Stimulated activated naive CD8-positive, alpha-beta T cell treated with anti-CD3 and anti-CD28 coated beads, Interleukin-15, Interleukin-2, amounts not matched to agents 100 U/mL and 50 U/mL, for 24 hours (primary cell): ENCODE measurements around the gene SAP30L.

Source experiments
- ATAC-seq: fragments of 150-1000 bp; cut with Tn5 transposase; one replicate; pipeline ENCODE4 v1.10.0; 2021
- DNase-seq: peaks from one replicate; pipeline ENCODE4 v3.0.0; 2021

SAP30L gene

GRCh38 chr5:154445422-154446194, at the start of gene SAP30L:
Gene SAP30L (plus strand): TSS chr5:154445997. CDS start chr5:154446605, 608 bp downstream.
- ATAC-seq (peak; percentile 97), DNase-seq (peak; percentile 95)

- ATAC-seq (no peak), DNase-seq (no peak)
Observed at GRCh38 chr5:154396128-154396527, 49.7 kb upstream of the SAP30L start.

GRCh38 chr5:154397652-154398406, 48.0 kb upstream of the SAP30L start:
- DNase-seq, result no peak
- no peak for ATAC-seq

- ATAC-seq, result no peak
Observed at GRCh38 chr5:154400678-154401077, 45.1 kb upstream of the SAP30L start.

DNA sequence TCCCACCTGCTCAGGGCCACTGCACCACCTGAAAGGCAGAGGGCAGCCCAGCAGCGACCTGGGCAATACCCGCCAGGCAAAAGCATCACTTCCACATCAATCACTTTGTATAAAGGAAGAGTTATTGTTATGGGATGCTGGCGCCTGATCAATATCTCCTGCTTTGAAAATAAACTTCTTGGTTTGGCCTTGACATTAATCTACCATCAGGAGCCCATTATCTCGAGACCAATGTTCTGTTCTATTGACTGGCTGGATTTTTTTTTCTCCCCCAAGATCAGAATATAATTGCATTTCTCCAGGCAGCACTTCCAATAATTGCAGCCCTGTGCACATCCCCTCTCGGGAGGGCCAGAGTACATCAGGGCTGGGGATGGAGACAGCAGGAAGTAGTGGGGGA, 44.4 kb upstream of the SAP30L start:
- ATAC-seq, result no peak

More at GRCh38 chr5:154400678-154401077, 45.1 kb upstream of the SAP30L start:
- DNase-seq, result no peak

DNA sequence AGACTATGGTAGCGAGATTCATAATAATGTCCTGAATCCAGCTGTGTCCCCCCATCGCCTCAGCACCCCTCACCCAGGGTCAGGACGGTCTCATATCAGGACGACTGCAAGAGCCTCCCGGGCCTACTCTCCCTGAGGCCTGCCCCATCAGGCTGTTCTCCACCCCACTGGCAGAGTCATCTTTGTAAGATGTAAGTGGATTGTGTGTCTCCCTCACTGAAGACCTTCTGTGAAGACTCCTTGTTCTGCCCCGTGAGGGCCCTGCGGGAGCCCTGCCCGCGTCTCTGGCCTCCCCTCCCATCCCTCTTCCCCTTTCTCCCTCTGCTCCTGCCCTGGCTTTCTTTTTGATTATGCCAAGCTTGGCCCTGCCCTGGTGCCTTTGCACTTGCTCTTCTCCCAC, 43.9 kb upstream of the SAP30L start:
- ATAC-seq (no peak), DNase-seq (no peak)

More for the DNA sequence above, 44.4 kb upstream of the SAP30L start:
- DNase-seq, result no peak

- DNase-seq, result no peak
- ATAC-seq, result no peak
Observed at GRCh38 chr5:154402611-154403010, 43.2 kb upstream of the SAP30L start.

DNA sequence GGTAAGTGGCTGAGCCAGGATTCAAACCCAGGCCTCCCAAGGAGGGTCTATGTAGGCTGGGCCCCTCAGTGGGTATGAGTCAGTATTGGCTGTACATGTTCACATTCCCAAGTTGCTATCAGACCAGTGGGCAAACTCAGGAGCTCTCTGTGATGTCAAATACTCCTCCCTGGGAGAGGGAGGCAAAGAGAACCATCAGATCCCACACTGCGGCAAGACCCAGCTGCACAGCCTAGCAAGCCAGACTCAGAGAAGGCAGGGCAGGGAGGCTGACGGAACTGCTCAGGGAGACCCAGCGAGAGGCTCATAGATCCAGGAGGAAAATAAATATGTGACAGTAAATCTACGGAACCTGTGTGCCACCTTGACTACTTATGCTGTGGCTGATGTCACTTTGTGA, 42.6 kb upstream of the SAP30L start:
- DNase-seq (no peak), ATAC-seq (no peak)

DNA sequence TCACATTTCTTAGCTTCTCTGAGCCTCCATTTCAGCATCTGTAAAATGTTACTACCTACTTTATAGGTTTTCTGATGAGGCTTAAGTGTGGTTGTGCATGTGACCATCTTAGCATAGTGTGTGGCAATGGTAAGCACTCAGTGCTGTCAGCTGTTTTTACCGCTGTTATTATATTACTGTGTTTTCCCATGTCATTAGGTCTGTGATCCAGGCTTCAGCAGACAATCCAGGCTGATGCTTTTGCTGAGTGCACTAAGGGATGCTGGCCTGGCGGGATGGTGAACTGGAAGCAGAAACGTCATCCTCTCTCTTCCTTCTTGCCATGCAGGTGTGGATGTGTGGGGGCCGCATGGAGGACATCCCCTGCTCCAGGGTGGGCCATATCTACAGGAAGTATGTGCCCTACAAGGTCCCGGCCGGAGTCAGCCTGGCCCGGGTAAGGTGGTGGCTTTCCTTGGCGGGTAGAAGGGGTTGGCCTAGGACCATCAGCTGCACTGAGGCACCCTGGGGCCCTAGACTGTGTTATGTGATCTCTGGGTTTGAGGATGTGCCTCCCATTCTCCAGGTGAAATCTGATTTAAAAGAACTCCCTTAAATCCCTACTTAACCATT, 41.9 kb upstream of the SAP30L start:
- no peak for ATAC-seq
- no peak for DNase-seq

- peak; percentile 82 for DNase-seq
- peak; percentile 96 for ATAC-seq
Observed at GRCh38 chr5:154405078-154405792, 40.6 kb upstream of the SAP30L start.

DNA sequence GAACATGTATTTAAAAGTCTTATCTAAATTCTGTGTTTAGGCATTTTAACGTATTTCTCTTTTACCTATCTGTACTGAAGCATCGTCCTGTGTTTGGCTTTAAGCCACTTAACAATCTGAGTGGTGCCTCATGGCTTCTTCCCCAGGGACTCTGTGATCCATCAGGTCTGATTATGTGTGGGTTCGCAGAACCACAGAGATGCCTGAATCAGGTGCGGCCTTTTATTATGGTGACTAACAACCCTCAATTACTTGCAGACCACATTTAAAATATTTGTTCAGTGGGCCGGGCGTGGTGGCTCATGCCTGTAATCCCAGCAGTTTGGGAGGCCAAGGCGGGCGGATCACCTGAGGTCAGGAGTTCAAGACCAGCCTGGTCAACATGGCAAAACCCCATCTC, 39.6 kb upstream of the SAP30L start:
- ATAC-seq (no peak), DNase-seq (no peak)

- DNase-seq, result no peak
- no peak for ATAC-seq
Observed at GRCh38 chr5:154406826-154407225, 39.0 kb upstream of the SAP30L start.

GRCh38 chr5:154408811-154409210, 37.0 kb upstream of the SAP30L start:
- DNase-seq (no peak), ATAC-seq (no peak)

DNA sequence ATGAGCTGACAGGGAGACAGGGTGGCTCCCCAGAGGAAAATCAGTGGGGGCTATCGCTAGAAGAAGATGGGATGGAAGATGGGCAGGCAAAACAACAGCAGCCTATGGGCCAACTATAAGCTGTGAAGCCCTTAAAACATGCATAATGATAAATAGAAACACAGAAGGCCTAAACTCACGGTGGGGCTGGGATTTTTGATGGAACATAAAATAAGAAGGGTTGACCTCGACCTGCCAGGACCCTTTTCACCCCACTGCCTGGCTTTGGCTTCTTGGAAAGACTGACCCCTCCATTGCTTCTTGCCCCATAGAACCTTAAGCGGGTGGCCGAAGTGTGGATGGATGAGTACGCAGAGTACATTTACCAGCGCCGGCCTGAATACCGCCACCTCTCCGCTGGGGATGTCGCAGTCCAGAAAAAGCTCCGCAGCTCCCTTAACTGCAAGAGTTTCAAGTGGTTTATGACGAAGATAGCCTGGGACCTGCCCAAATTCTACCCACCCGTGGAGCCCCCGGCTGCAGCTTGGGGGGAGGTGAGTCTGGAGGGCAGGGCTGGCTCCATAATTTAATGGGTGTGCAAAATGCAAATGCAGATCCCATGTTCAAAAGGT, 36.5 kb upstream of the SAP30L start:
- ATAC-seq (no peak), DNase-seq (no peak)

- no peak for ATAC-seq
- DNase-seq, result no peak
Observed at GRCh38 chr5:154410008-154410407, 35.8 kb upstream of the SAP30L start.

DNA sequence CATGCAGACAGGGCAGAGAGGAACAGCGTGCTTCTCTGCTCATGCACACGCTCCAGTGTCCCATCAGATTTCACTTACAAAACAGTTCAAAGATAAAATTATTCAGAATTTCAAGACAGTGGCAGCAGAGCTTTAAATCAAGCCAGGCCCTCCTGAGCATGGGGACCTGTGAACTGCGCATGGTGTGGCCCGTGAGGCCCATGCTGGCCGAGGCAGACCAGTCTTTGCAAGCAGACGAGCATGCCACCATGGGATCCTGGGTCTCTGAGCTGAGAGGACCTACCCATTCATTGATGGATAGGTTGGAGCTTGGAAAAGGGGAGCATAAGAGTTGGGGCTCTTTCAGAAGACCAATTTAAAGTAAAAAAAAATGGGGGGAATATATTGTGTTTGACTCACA, 35.0 kb upstream of the SAP30L start:
- ATAC-seq (no peak), DNase-seq (no peak)

GRCh38 chr5:154411338-154411737, 34.5 kb upstream of the SAP30L start:
- DNase-seq (no peak), ATAC-seq (no peak)

DNA sequence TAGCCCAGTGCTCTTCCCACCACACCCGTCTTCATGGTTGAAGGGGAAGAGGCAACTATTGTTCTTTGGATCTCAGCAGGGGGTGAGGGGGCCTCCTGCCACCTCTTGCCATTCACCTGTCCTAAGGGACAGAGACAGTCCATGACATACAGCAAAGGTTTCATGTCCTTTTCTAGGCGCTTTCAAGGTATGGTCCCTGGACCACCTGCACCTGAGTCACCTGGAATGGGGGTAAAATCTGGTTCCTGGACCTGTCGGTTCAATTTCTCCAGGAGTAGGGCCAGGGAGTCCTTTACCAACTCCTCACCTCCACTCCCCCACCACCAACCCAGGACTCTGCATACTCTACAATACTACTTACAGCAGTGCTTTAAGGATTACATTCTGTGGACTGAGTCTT, 33.5 kb upstream of the SAP30L start:
- DNase-seq, result no peak
- no peak for ATAC-seq

GRCh38 chr5:154412925-154413324, 32.9 kb upstream of the SAP30L start:
- no peak for DNase-seq
- ATAC-seq, result no peak

DNA sequence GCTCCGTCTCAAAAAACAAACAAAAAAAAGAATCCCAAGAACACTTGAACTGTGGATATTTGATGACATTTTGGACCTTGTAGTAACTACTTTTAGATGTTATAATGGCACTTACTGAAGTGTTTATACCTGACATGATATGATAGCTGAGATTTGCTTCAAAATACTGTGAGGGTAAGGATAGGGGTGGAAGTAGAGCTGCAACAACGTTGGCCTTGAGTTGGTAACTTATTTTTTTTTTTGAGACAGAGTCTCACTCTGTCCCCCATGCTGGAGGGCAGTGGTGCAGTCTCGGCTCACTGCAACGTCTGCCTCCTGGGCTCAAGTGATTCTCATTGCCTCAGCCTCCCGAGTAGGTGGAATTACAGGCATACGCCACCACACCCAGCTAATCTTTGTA, 30.7 kb upstream of the SAP30L start:
- DNase-seq, result no peak
- ATAC-seq, result no peak

- ATAC-seq (no peak), DNase-seq (no peak)
Observed at GRCh38 chr5:154418344-154418820, 27.4 kb upstream of the SAP30L start.

DNA sequence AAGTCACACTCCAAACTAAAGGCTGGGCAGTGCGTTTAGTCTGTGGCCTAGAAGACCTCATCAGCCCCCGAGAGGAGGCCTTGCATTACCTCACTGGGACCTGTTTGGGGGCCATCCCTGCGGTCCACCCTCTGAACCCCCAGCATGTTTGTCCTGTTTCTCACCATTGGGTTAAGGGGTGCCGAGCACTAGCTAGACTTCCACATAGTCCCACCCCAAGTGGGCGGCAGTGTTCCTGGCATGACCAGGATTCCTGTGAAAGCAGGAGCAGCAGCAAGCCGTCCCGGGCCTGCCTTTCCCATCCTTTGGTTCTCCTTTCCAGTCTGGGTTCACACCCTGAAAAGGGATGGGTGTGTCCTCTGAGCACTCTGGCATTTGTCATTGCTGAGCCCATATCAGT, 26.6 kb upstream of the SAP30L start:
- ATAC-seq (no peak), DNase-seq (no peak)
